Stimulated activated CD8-positive, alpha-beta memory T cell treated with anti-CD3 and anti-CD28 coated beads, Interleukin-4, amount 100 ng/mL, for 48 hours (primary cell): ENCODE measurements around the gene PTPRN2.

ENCODE experiments used
- DNase-seq: peaks from one replicate; pipeline ENCODE4 v3.0.0-alpha.2; 2020

Gene PTPRN2

DNA sequence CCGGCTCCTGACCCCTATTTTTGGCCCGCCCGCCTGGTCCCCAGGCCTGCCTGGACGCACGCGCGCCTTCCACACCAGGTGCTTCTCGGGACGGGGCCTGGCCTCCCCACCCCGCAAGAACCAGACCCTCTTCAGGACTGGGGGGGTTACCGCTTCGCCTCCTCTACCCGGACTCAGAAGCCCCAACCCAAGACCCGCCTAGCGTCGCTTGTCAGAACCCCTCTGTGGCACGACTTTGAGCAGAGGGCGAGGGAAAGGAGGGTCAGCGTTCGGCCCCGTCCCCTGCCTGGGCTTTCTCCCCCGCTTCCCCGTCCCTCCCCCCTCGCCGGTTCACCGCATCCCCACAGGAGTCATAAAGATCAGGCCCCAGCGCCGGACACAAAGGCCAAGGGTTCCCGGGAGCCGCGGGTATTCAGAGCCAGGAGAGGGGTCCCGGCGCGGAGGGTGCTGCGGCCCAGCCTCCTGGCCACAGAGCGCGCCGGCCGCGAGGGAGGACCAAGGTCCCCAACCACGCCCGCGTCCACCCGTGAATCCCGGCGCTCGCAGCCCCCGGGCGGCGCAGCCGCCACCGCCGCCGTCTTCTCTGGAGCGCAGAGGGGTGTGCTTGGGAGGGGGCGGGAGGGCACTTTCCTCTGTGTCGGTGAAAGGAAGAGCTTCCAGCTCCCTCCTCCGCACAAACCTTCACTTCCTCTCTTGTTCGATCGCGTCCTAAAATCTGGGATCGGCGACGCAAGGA, 898.9 kb downstream of the PTPRN2 start:
- DNase-seq: peak; percentile 20

DNA sequence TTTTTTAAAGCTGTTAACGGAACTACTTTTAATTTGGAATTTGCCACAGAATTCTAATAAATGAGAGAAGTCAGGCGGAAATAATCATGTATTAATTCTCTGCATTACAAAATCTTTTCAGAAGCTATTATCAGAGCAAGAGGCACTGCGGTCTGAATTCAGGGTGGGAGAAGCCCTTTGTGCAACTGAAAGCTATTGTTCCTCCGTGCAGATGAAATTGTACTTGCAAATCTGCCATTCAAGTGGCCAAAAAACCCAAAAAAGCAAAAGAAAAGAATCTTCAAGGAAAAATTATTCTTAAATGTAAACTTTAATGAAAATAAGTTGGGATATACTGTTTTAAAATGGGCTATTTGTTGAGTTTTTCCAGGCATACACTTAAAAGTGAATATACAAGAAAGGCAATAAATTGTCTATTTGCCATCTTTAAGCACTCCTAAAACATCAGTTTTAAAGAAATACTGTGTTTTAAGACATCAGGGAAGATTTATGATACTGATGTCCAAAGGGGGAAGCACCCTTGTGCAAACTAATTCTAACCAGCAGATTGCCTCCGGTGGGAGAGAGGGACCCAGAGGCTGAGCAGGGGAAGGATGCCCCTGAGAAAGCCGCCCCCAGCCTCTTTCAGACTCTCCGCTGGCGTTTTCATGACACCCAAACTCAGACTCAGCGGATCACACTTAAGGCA, 899.6 kb downstream of the PTPRN2 start:
- peak; percentile 8 for DNase-seq

- DNase-seq: peak; percentile 9
Measured at GRCh38 chr7:157687158-157687557, 900.5 kb downstream of the PTPRN2 start.

- DNase-seq: no peak
Measured at GRCh38 chr7:157686285-157686894, 901.2 kb downstream of the PTPRN2 start.

- no peak for DNase-seq
Measured at GRCh38 chr7:157685430-157686284, 902.0 kb downstream of the PTPRN2 start.

DNA sequence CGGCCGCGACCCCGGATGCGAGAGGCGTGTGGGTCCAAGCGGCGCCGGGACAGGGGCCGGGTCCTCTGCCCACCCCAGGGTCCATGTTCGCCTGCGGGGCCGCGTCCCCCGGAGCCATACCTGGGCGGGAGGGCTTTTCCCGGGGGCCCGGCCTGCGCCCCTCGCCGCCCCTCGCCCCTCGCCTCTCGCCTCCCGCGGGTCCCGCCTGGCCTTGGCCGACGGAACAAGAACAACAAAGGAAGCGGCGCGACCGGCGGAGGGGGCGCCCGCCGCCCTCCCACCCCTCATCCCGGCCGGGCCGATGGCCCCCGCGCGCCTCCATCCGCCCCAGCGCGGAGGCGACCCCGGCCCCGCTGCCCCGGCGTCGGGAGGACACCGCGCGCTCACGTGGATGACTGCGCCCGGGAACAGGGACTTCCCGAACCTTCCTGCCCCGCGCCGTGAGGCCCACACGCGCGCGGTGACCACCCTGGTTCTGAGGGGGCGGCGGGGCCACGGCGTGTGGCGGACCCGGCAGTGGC, 902.7 kb downstream of the PTPRN2 start:
- no peak for DNase-seq

DNA sequence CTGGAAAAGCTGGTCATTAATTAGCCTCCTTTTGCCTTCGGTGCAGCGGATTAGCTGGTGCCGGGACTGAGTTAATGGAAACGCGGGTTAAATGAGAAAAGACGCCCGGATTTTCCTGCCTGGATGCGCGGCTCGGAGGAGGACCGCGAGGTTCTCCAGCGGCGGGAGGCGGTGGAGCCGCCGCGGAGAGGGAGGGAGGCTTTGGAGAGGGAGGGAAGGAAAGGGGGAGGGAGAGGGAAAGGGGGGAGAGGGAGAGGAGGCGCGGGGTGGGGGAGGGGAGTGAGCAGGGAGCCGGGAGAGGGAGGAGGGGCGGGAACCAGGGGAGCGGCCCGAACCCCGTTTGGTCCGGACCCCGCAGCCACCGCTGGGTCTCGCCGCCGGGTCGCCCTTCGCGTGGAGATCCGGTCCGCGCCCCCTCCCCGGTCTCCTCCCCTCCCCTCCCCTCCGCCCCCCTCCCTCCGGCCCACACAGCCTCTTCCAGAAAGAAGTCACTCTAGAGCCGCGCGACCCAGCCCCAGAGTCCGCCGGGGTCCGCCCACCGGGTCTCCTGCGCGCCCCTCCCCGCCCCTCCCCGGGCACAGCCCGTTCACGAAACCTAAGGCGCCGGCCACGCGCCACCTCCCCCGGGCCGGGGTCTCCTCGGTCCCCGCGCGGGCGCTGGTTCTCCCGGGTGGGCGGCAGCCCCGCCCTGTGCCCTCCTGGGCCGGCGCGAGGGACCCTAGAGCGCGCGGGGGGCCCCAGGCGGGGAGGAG, 903.3 kb downstream of the PTPRN2 start:
- DNase-seq: no peak

- DNase-seq: no peak
Measured at GRCh38 chr7:157683747-157684156, 903.9 kb downstream of the PTPRN2 start.

GRCh38 chr7:157682946-157683746, 904.5 kb downstream of the PTPRN2 start:
- DNase-seq: no peak

DNA sequence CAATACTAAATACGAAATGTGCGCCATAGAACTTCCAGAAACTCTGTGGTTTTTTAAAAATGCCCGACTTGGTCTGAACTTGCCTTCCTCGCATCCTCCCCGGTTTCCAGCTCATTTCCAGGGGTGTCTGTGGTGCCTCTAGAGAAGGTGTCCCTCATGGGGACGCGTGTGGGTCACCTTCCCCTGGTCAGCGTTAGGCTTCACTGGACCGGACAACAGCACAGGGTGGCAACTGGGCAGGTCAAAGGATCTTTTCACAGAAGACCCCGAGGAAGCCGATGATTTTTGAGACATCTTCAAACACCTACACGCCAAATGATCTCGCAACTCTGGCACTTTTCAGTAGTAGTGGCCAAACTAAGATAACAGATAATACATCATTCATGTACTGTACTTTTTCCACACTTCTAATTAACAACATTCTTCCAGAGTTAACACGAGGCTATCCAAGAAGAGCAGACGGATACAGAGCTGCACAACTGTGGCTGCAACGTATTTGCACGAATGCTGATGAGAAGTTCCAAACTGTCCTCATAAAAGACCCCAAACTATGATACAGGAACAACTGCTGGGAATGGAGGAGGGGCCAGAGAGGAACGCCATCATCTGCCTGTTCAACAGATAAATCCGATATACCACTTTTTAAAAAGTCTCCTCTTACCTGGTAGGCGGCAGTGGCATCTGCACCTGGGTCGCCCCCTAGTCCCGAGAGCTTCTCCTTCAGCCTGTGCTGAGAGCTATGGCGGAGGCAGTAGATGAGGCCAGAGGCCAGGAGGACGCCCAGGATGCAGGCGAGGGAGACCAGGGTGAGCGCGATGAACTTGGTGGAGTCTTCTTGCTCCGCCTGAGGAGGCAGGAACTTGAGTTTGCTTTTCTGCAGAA, 905.3 kb downstream of the PTPRN2 start:
- no peak for DNase-seq

- peak; percentile 19 for DNase-seq
Measured at GRCh38 chr7:157679607-157680006, 908.0 kb downstream of the PTPRN2 start.

DNA sequence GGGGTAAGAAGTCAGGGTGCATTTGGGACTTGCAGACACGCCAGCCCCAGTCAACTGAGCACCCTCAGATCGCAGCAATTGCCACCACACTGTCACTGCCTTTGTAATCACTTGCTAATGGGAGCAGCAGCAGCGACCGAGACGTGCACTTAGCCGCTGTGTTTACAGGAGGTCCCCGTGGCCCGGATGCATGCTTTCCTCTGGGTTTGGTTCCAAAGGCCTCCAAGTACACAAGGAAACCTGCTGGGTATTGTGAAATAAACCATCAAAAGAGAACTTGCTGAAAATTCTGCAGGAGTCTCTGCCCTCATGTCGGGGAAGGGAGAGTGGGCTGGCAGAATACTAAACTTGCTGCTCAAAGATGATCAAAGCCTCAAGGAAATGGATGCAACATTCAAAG, 909.1 kb downstream of the PTPRN2 start:
- DNase-seq: peak; percentile 10

DNA sequence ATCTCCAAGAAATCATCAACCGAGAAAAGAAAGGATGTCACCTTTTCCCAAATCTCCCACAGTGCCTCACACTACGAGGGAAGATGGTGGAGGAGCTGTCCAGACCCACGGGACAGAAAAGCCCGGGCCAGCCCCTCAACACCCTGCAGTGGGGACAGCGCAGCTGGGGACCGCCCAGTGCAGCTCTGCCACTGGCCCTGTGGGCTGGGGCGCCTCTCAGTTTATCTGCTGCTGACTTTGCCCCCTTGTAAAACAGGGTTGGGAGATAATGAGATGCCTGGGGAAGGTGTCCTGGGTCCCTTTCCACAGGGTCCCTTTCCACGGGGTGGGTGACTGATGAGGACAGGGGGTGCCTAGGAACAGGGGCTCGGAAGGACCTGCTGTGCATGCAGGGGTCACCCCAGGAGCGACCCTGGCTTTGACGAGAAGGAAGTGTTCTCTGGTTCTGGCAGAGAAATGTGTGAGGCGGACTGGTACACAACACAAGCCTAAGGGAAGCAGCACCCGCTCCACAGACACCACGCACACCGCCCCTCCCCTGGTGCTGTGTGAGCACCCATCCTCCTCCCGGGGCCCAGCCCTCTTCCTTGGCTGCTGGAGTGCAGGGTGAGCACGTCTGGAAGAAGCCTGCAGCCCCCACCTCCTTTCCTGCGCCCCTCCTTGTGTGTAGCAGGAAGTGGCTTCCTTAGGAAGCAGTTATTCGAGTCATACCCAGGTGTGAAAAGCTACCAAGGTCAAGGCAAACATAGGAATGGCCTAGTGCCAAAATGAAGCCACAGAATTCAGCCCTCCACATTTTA, 911.0 kb downstream of the PTPRN2 start:
- DNase-seq: peak; percentile 9

DNA sequence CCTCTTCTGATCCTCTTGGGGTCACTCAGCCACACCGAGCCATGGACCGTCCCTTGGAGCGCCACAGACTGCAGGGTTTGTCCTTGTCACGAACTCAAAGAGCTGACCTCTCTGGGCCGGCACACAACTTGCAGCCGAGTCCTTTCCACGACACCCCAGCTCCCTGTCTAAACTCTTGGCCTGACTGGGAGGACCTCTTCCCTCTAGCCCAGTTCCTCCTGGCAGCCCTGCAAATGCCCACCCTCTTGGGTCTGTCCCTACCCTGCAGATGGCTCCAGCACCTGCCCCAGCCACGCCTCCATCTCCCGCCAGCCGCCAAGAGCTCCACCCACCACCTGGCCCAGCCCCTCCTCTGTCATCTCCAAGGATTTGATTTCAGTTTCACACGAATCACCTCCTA, 911.6 kb downstream of the PTPRN2 start:
- DNase-seq: peak; percentile 20

DNA sequence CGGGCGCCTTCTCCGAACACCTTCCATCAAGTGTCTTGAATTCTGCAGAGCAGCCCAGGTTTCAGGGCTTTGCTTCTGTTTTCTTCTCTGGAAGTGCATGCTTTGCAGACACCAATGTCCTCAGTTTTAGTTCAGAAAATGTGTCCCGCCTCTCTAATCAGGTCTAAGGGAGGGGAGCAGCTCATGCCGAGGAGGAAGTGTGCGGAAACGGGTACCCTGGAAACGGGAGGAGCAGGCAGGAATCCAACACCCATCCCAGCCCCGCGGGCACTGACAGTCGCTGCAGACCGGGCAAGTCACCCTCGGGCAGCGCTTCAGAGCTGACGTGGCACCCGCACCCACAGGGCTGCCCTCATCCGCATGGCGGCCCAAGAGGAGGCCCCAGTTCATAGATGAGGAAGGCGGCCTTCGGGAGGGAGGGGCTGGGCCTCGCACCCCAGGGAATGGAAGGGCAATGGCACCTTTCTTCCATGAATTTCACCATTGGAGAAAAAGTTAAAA, 912.1 kb downstream of the PTPRN2 start:
- peak; percentile 19 for DNase-seq

GRCh38 chr7:157674715-157675426, 912.8 kb downstream of the PTPRN2 start:
- DNase-seq: peak; percentile 4

DNA sequence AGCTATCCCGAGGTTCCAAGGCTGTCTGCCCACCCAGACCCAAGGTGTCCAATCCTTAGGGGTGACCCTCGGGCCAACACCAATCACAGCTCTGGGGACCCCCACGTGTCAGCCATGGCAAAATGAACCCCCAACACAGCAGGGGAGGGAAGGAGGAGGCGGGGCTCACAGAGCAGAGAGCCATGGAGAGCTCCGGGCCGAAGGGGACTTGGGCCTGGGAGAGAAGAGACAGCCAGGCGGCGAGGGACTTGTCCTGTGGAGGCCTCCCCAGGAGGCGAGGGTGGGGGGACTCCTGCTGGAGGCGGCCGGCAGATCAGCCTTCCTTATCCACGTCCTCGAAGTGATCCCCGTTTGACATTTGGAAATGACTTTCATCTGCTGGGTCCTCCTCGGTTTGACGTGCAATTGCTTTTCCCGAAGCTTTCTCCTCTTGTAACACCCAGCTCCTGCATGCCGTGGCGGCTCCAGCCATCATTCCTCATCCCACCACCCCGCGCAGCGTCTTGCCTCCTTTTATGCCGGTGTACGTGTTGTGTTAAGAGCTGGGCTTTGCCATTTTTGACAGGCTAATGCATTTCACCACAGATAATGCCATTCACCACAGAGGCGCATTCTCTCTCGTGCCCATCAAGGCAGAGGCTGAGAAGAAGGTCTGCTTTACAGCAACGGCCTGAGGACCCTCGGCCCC, 913.5 kb downstream of the PTPRN2 start:
- peak; percentile 13 for DNase-seq

DNA sequence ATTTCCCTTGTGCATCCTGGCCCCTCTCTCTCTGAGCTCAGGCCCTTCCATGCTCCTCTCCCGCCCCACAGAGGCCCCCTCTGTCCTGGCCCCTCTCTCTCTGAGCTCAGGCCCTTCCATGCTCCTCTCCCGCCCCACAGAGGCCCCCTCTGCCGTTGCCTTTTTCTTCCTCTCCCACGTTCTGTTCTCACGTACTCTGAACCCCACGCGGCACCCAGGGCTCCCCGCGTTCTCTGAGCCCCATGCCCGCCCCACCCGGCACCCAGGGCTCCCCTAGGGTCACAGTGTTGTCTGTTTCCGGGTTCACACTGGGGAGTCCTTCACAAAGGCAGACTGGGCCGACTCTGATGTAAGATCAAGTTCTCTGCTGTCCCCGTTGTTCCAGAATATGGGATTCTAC, 914.0 kb downstream of the PTPRN2 start:
- DNase-seq: no peak
